GM12878 (cell line): ENCODE measurements around the gene THBD. TPM values are rescaled to one million over a fixed set of nuclear protein-coding genes. Genes with fewer than 3 reads are reported as not detected.
A peak's percentile ranks its signal among the peaks of the same experiment; 100 is the strongest.

Experiments used
- ESRRA ChIP-seq: IDR thresholded peaks from 2 replicates; pipeline ENCODE4 v1.6.1; 2012; ENCODE audit warnings: mild to moderate bottlenecking, low read length, improper control_type of control experiment
- FOXM1 ChIP-seq: IDR thresholded peaks from 2 replicates; pipeline ENCODE4 v1.6.1; 2012; ENCODE audit warnings: low read depth, mild to moderate bottlenecking, inconsistent platforms, low read length, moderate library complexity
- HDAC6 ChIP-seq: fragments of 200-600 bp; sonication (generic); IDR thresholded peaks from one replicate; pipeline ENCODE4 v1.8.0; 2017; ENCODE audit warnings: antibody characterized with exemption; ENCODE audit not compliant: unreplicated experiment
- JUNB ChIP-seq: IDR thresholded peaks from 2 replicates; pipeline ENCODE4 v1.6.1; 2016; ENCODE audit warnings: antibody characterized with exemption, mild to moderate bottlenecking
- MEF2A ChIP-seq: IDR thresholded peaks from 2 replicates; pipeline ENCODE4 v1.6.1; 2011; ENCODE audit warnings: low read depth, mild to moderate bottlenecking, low read length, moderate library complexity; ENCODE audit not compliant: insufficient read depth
- NFXL1 ChIP-seq: fragments of 450-650 bp; IDR thresholded peaks from 2 replicates; pipeline ENCODE4 v1.6.1; 2017; ENCODE audit warnings: antibody characterized with exemption, mild to moderate bottlenecking, borderline replicate concordance
- RUNX3 ChIP-seq: IDR thresholded peaks from 2 replicates; pipeline ENCODE4 v1.6.1; 2012; ENCODE audit warnings: low read length, inconsistent platforms
- SRF ChIP-seq, 2 experiments: IDR thresholded peaks; 2 replicates each; pipeline ENCODE4 v1.6.1; 2011; ENCODE audit warnings: low read depth in 2 of 2, low read length in 2 of 2, mild to moderate bottlenecking in 1 of 2, moderate library complexity in 1 of 2
- WRNIP1 ChIP-seq: IDR thresholded peaks from 2 replicates; pipeline ENCODE4 v1.6.1; 2011; ENCODE audit warnings: low read depth, low read length, improper control_type of control experiment, borderline replicate concordance
- ZNF384 ChIP-seq: IDR thresholded peaks from 2 replicates; pipeline ENCODE4 v1.6.1; 2012; ENCODE audit warnings: low read depth, mild to moderate bottlenecking, low read length, improper control_type of control experiment, borderline replicate concordance
- polyA plus RNA-seq, 11 experiments: library from polyadenylated mRNA; depleted of rRNA in 4 of 11; unstranded in 6 of 11; stranded (reverse) in 5 of 11; fragments of >200 nt; fragmentation: Nextera tagmentation in 4 of 11; fragmentation: Illumina TruSeq in 1 of 11; extraction: Ambion mirVana in 4 of 11; extraction: Trizol in 1 of 11; gene quantifications; 1 replicate in 1 of 11; 2 replicates in 10 of 11; pipeline versions ENCODE4 v1.2.1 to v1.2.3, GENCODE V29; 2011 to 2016; ENCODE audit warnings: inconsistent platforms in 2 of 11, missing spikeins in 2 of 11, low read depth in 1 of 11
- total RNA-seq, 4 experiments: library from RNA; depleted of rRNA in 3 of 4; stranded (reverse); fragments of >200 nt in 3 of 4; fragmentation: Illumina TruSeq in 1 of 4; extraction: Trizol in 1 of 4; gene quantifications; 2 replicates each; pipeline versions ENCODE4 v1.2.1 to v1.2.3, GENCODE V29; 2013 to 2021
- TF ChIP-seq, protein P1 (sequence below): fragments of 450-650 bp; IDR thresholded peaks from 2 replicates; pipeline ENCODE4 v1.6.1; 2018; ENCODE audit warnings: mild to moderate bottlenecking, low read depth, moderate library complexity; ENCODE audit not compliant: partially characterized antibody
- TF ChIP-seq, protein P2 (sequence below): fragments of 450-650 bp; IDR thresholded peaks from 2 replicates; pipeline ENCODE4 v1.6.1; 2017; ENCODE audit warnings: borderline replicate concordance
- TF ChIP-seq, protein P3 (sequence below): fragments of 450-650 bp; IDR thresholded peaks from 2 replicates; pipeline ENCODE4 v1.6.1; 2016; ENCODE audit warnings: mild to moderate bottlenecking

Gene THBD
- total and polyA plus RNA-seq, 10 of the 15 experiments (the other 5 are each of a cell fraction or from before 2014, with no cell fraction given), result not detected

DNA sequence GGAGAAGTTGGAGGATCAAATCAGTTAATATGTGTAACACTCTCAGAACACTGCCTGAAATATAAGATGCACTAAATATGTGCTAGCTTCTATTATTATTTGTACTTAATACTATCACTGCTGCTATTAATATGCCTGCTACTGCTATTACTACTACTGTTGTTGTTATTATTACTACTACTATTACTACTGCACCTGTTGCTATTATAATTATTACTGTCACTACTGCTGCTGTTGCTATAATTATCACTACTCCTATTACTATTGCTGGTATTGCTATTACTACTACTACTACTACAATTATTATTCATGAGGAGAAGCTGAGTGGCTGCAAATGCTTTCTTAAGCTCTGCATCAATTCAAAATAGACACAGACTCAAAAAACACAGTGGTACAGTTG is 31.0 kb downstream of the THBD start (continued):
- peak; percentile 81 for TF ChIP-seq MEF2A
- no peak for TF ChIP-seq NFXL1
- peak; percentile 98 for TF ChIP-seq JUNB
- TF ChIP-seq, protein P1, sequence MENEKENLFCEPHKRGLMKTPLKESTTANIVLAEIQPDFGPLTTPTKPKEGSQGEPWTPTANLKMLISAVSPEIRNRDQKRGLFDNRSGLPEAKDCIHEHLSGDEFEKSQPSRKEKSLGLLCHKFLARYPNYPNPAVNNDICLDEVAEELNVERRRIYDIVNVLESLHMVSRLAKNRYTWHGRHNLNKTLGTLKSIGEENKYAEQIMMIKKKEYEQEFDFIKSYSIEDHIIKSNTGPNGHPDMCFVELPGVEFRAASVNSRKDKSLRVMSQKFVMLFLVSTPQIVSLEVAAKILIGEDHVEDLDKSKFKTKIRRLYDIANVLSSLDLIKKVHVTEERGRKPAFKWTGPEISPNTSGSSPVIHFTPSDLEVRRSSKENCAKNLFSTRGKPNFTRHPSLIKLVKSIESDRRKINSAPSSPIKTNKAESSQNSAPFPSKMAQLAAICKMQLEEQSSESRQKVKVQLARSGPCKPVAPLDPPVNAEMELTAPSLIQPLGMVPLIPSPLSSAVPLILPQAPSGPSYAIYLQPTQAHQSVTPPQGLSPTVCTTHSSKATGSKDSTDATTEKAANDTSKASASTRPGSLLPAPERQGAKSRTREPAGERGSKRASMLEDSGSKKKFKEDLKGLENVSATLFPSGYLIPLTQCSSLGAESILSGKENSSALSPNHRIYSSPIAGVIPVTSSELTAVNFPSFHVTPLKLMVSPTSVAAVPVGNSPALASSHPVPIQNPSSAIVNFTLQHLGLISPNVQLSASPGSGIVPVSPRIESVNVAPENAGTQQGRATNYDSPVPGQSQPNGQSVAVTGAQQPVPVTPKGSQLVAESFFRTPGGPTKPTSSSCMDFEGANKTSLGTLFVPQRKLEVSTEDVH, result no peak
- no peak for TF ChIP-seq ZNF384
- TF ChIP-seq HDAC6, result no peak
- TF ChIP-seq FOXM1, result peak; percentile 59; the same call in 1 of the 2 replicates
- peak; percentile 29; the same call in 1 of the 2 replicates for TF ChIP-seq RUNX3
- TF ChIP-seq, protein P2, sequence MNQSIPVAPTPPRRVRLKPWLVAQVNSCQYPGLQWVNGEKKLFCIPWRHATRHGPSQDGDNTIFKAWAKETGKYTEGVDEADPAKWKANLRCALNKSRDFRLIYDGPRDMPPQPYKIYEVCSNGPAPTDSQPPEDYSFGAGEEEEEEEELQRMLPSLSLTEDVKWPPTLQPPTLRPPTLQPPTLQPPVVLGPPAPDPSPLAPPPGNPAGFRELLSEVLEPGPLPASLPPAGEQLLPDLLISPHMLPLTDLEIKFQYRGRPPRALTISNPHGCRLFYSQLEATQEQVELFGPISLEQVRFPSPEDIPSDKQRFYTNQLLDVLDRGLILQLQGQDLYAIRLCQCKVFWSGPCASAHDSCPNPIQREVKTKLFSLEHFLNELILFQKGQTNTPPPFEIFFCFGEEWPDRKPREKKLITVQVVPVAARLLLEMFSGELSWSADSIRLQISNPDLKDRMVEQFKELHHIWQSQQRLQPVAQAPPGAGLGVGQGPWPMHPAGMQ, result no peak
- no peak for TF ChIP-seq WRNIP1
- TF ChIP-seq SRF (IDR thresholded peaks at IDR 0.05; ENCODE audit: low read depth in 2 of 2, low read length in 2 of 2), result no peak
- no peak for TF ChIP-seq ESRRA
- TF ChIP-seq, protein P3, sequence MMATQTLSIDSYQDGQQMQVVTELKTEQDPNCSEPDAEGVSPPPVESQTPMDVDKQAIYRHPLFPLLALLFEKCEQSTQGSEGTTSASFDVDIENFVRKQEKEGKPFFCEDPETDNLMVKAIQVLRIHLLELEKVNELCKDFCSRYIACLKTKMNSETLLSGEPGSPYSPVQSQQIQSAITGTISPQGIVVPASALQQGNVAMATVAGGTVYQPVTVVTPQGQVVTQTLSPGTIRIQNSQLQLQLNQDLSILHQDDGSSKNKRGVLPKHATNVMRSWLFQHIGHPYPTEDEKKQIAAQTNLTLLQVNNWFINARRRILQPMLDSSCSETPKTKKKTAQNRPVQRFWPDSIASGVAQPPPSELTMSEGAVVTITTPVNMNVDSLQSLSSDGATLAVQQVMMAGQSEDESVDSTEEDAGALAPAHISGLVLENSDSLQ, result no peak
